Thyroid gland (tissue), 4 donors: ENCODE results near the gene COL13A1. TPM values are rescaled to one million over a fixed set of nuclear protein-coding genes. Genes with fewer than 3 reads are reported as not detected.

Experiments
- DNase-seq, 2 donors: peaks; one replicate each; pipeline ENCODE4 v3.0.0-alpha.2; 2019
- H3K27ac ChIP-seq, 3 donors: fragments of 200-600 bp; sonication (generic); 1 replicate in 2 of 3; 2 replicates in 1 of 3; pipeline ENCODE4 v1.5.1; 2016 to 2019; ENCODE audit warnings: mild to moderate bottlenecking in 1 of 3, moderate library complexity in 1 of 3
- H3K27me3 ChIP-seq: fragments of 200-600 bp; sonication (generic); one replicate; pipeline ENCODE4 v1.5.1; 2019
- H3K36me3 ChIP-seq, 2 donors: fragments of 200-600 bp; sonication (generic); one replicate each; pipeline ENCODE4 v1.5.1; 2016 to 2019
- H3K4me1 ChIP-seq, 2 donors: fragments of 200-600 bp; sonication (generic); one replicate each; pipeline ENCODE4 v1.5.1; 2017 to 2019
- H3K4me3 ChIP-seq, 3 donors: fragments of 200-600 bp; sonication (generic); replicated peaks in 1 of 3; 1 replicate in 2 of 3; 2 replicates in 1 of 3; pipeline ENCODE4 v1.5.1; 2016; ENCODE audit warnings: mild to moderate bottlenecking in 1 of 3
- H3K9me3 ChIP-seq: fragments of 200-600 bp; sonication (generic); one replicate; pipeline ENCODE4 v1.5.1; 2017
- CTCF ChIP-seq, 6 experiments: fragments of 200-600 bp in 3 of 6; fragments of 450-650 bp in 3 of 6; sonication (generic) in 3 of 6; IDR thresholded peaks; one replicate each; pipeline ENCODE4 v1.5.1; 2016 to 2019; ENCODE audit warnings: antibody characterized with exemption in 6 of 6, mild to moderate bottlenecking in 2 of 6, inconsistent platforms in 1 of 6, moderate library complexity in 1 of 6
- POLR2A ChIP-seq, 2 donors: fragments of 450-650 bp; IDR thresholded peaks; one replicate each; pipeline ENCODE4 v1.6.1; 2017; ENCODE audit warnings: antibody characterized with exemption in 2 of 2, mild to moderate bottlenecking in 2 of 2, moderate library complexity in 1 of 2
- WGBS, 2 donors: methylation state at CpG; one replicate each; pipeline ENCODE4 v1.1.5; 2017; 5-methylcytosine and 5-hydroxymethylcytosine counted together
- intact Hi-C: fragments of 100-400 bp; cut with DNase I; formaldehyde crosslinking; loops from one replicate; pipeline ENCODE4 v1.15.1; 2023
- total RNA-seq, 4 donors: library from RNA; depleted of rRNA; stranded (reverse); fragments of >200 nt; gene quantifications; one replicate each; pipeline ENCODE4 v1.2.3, GENCODE V29; 2016

COL13A1 gene
- total RNA-seq, 4 donors from 2014 or later = 0.22 to 2.4 (median 0.41) TPM

GRCh38 chr10:69766161-69766910 lies 35.4 kb upstream of the COL13A1 start:
- H3K36me3 ChIP-seq = no peaks in the 10 kb centered on the region
- H3K27ac ChIP-seq = no peak overlapping the region
- DNase-seq = no peak
- no peaks in the 10 kb centered on the region for H3K9me3 ChIP-seq
- H3K4me3 ChIP-seq = no peak overlapping the region
- H3K4me1 ChIP-seq = no peaks in the 10 kb centered on the region
- H3K27me3 ChIP-seq = no peaks in the 10 kb centered on the region
- TF ChIP-seq POLR2A (IDR thresholded peaks at IDR 0.05) (no peak), CTCF (IDR thresholded peaks at IDR 0.05) (no peak)
- intact Hi-C loops = no loop called here
- 73% methylated on average over 10 of the region's 10 CpGs; no CpG with 5 or more reads in 1 of the 2 donors for WGBS, 2 donors

- no peak overlapping the region for H3K4me3 ChIP-seq
- 63 to 90% methylated on average over 2 to 4 of the region's 4 CpGs for WGBS, 2 donors
- intact Hi-C loops = no loop called here
Measured at GRCh38 chr10:69767793-69768192, 33.9 kb upstream of the COL13A1 start.

GRCh38 chr10:69768386-69768785 lies 33.3 kb upstream of the COL13A1 start:
- H3K27ac ChIP-seq = no peak overlapping the region
- no peaks in the 10 kb centered on the region for H3K9me3 ChIP-seq
- TF ChIP-seq POLR2A (IDR thresholded peaks at IDR 0.05) (no peak), CTCF (IDR thresholded peaks at IDR 0.05) (no peak)
- no peak overlapping the region for H3K4me3 ChIP-seq
- no peak for DNase-seq
- no peaks in the 10 kb centered on the region for H3K36me3 ChIP-seq
- H3K4me1 ChIP-seq = no peaks in the 10 kb centered on the region
- intact Hi-C loops = no loop called here
- no peaks in the 10 kb centered on the region for H3K27me3 ChIP-seq
- 86 to 88% methylated on average over 5 of the region's 5 CpGs for WGBS, 2 donors

More at GRCh38 chr10:69767793-69768192, 33.9 kb upstream of the COL13A1 start:
- no peak for DNase-seq
- no peaks in the 10 kb centered on the region for H3K27me3 ChIP-seq
- TF ChIP-seq CTCF (IDR thresholded peaks at IDR 0.05) = no peak
- no peak for TF ChIP-seq POLR2A (IDR thresholded peaks at IDR 0.05)
- no peak overlapping the region for H3K27ac ChIP-seq
- no peaks in the 10 kb centered on the region for H3K4me1 ChIP-seq
- H3K9me3 ChIP-seq = no peaks in the 10 kb centered on the region
- no peaks in the 10 kb centered on the region for H3K36me3 ChIP-seq

- Histone ChIP-seq H3K9me3 (no peaks in the 10 kb centered on the region), H3K27ac (no peak overlapping the region), H3K36me3 (no peaks in the 10 kb centered on the region), H3K4me3 (no peak overlapping the region), H3K27me3 (no peaks in the 10 kb centered on the region), H3K4me1 (no peaks in the 10 kb centered on the region)
- TF ChIP-seq CTCF (IDR thresholded peaks at IDR 0.05) (no peak), POLR2A (IDR thresholded peaks at IDR 0.05) (no peak)
- WGBS, 2 donors = 57 to 62% methylated on average over 10 of the region's 10 CpGs
- intact Hi-C loops = no loop called here
- DNase-seq = no peak
Measured at GRCh38 chr10:69769395-69769992, 32.2 kb upstream of the COL13A1 start.
